ENCODE data around the gene KIAA0825.

The KIAA0825 gene

DNA sequence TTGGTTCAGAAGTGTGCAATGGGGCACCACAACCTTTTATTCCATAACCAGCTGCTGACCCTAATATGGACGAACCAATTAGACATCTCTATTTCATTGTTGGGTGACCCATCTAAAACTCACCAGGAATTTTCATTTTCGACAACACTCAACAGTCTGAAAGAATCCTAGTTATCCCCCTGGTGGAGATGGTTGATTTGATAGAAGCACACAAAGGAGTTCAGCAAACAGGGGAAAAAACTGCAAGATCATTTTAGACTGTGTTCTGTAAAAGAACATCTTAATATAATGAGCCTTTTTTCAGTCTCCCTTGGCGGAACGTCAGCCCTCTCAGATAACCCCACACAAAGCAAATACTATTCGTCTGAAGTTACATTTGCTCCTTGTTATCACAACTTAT is 367.4 kb downstream of the KIAA0825 start:
- DNase-seq (ENCODE audit: low read depth in 1 of 2, low spot score in 1 of 2): no peak

DNA sequence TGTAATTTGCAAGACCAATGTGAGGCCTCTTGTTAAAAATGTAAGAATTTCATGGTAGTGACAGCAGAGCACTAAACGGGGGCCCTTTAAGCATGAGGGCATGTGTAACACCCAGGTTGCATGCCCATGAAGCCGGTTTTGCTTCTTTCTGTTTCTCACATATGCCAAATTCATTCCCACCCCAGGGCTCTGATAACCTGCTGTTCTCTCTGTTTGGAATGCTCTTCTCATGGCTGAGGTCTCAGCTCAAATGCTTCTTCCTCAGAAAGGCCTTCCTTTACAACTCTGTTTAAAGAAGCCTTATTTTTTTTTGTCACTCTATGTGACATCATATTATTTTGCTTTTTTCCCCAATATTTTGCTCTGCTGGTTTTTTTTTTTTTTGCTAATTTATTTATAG is 369.0 kb downstream of the KIAA0825 start:
- no peak for DNase-seq (ENCODE audit: low read depth in 1 of 2, low spot score in 1 of 2)

DNA sequence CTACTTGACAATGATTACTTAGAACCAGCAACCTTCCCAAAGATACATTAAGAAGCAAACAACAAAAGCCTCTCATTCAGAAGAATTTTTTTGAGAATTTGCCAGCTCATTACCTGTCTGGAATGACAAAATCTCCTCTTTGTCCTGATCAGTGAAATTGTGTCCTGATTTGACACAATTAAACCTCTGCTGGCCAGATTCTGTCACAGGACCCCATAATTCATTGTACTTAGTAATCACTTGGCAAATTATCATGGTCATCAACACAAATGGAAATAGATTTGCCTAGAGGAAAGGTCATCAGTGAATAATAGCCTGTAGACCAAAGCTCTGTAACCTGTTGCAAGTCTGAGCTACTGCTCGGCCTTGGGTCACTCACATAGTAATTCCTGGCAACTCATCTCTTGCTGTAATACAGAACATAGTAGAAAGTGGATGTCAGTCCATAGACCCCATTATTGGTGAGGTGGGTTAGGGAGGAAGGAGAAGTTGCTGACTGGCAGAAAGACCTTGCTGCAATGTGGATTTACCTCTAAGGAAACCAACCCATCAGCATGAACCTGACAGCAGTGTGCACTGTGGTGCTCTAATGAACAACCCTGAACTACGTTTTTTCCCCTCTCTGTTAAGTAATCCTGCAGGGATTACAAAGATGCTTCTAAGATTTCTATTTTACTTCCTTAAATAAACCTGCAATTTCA is 370.1 kb downstream of the KIAA0825 start:
- no peak for DNase-seq (ENCODE audit: low read depth in 1 of 2, low spot score in 1 of 2)

DNA sequence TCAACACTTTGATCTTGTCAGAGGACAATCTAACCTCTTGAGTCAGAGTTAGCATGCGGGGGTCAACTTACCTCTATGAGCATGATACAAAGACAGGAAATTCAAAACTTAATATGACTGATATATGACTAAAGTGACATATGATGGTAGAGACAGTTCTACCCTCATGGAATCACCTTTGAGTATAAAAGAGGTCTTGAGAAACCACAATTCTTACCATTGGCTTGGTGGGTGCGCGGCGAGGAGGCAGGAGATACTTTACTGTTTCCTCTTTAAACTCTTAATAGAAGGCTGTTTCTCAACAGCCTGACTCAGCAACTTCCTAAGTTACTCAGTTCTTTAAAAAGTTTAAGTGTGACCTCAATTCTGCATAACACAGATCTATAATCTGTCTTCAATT is 372.8 kb downstream of the KIAA0825 start:
- no peak for DNase-seq (ENCODE audit: low read depth in 1 of 2, low spot score in 1 of 2)

DNA sequence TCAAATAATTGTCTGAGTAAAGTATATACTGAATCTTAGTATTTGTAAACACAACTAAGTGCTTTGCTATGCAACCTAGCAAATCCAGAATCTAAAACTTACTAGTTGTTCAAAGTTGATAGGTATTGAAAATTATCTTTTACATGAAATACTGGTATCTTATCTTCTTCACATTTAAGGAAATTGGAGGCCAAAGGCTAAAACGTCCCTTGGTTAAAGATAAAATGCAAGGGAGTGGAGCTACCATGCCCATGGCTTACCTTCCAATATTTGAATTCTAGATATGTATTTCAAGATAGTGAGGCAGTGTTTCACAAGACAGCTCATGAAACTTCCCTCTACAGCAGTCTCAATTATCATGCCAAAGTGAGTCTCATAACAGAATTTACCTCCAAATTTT is 373.5 kb downstream of the KIAA0825 start:
- no peak for DNase-seq (ENCODE audit: low read depth in 1 of 2, low spot score in 1 of 2)

DNA sequence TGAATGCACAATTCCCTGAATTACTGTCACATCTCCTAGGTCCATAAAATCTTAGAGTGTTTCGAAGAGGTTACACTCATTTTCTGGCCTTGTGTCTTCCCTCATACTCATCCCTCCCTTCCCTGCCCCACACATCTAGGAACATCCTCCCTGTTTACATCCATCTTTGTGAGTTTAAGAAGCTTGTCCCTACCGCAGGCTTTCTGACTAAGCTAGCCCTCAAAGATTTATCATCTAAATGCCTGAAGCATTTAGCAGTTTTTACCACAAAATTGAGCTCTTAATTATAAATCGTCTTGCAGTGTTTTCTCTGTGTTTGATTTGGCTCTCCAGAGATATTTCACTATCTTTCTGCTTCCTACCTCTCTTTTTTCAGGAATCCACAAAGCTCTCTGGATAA is 374.8 kb downstream of the KIAA0825 start:
- no peak for DNase-seq (ENCODE audit: low read depth in 1 of 2, low spot score in 1 of 2)

DNA sequence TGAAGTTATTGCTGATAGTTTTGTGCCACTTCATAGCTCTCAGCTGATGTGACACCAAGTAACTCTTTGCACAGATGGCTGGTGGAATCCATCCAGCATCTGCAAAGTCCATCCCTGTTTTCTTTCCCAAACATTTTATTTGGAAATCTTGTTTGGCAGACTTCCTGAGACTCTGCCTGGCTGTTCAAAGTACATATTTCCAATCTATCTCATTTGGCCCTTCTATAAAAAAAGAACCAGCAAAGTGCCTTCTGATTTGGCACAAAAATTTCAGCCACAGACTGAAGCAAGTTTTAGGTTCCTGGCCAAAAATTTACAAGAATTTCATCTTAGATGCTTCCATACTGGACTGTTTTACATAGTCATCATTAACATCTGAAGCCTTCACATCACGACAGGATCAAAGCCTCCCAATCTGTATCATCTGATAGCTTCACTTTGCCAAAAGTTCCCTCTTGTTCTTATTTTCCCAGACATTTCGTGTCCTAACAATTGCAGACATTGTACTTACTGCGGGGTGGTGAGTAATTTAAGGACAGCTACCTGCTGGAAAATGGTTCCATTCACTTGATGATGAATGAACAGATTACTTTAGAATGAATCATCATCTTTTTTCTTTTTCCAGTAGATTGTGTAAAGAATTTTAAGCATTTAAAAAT is 377.3 kb downstream of the KIAA0825 start:
- no peak for DNase-seq (ENCODE audit: low read depth in 1 of 2, low spot score in 1 of 2)

DNA sequence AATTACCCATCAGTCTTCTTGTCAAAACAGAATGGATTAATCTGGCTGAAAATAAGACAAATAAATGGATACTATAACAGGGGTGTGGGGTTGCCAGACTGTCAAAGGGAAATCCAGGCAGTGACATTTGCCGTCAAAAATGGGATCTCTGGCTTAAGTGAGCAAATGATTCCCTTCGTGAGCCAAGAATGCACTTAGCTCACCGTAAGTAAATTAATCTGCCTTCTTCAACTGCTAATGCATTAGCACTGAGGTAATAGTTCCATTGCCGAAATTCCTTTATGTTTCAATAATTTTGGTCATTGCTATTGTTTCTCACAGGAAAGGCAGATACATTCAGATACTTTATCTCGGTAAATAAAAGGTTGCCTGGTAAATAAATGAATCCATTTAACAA is 377.8 kb downstream of the KIAA0825 start:
- no peak for DNase-seq (ENCODE audit: low read depth in 1 of 2, low spot score in 1 of 2)

DNA sequence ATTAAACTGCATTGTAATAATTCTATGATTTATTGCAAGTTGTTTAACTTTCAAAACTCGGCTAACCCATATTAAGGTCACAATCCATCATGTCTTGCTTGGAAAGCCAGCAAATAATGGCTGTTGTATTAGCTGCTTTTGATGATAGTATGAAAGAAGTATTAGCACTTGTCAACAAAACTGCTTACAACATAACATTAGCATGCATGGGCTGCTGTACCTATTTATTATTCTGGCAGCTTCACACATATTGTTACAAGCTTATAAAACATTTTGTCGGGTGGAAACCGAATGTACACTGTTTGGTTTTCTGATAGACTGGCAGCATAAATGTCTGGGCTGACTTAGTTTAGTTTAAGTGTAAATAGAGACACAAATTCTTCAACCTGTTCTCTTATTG is 378.3 kb downstream of the KIAA0825 start:
- no peak for DNase-seq (ENCODE audit: low read depth in 1 of 2, low spot score in 1 of 2)

DNA sequence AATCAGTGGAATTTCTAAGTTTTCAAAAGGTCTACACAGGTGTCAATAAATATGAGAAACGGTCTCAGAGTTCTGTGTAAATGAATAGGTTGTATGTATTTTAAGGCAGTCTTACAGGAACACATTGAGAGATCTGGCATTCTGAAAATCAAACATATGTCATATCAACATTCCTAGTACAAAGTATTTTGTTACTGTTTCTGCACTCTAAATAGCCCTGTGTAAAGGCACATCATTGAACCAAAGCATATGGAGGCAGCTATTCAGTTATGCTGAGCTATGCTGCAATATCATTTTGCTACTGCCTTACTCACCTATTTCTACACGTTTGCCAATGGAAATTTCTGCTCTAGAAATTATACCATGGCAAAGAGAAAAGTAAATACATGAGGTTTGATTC is 379.1 kb downstream of the KIAA0825 start:
- no peak for DNase-seq (ENCODE audit: low read depth in 1 of 2, low spot score in 1 of 2)

DNA sequence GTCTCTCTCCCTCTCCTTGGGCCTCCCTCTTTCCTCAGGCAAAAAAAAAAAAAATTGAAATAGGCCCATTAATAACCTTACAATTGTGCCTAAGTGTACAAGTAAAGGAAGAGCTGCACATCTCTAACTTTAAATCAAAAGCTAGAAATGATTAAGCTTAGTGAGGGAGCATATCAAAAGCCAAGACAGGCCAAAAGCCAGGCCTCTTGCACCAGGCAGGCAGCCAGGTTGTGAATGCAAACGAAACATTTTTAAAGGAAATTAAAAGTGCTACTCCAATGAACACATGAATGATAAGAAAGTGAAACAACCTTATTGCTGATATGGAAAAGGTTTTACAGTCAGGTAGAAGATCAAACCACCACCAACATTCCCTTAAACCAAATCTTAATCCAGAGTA is 383.4 kb downstream of the KIAA0825 start:
- DNase-seq (ENCODE audit: low read depth in 1 of 2, low spot score in 1 of 2): no peak

DNA sequence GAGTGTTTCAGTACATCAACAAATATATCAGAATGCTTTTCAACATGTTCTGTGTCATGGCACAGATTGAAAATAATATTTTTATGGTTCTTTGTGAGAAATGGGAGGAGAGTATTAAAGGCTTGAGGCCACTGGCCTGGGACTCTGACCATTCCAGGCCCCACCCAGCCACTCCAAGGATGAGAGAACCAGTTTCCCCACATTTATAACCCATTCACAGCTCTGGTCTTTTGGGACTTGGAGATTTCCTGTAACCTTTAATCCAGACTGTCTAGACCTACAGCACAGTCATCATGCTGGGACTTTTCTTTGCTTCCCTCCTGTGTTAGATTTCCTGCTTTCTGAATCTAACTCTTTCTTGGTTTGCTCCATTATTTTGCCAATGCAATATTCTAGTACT is 389.6 kb downstream of the KIAA0825 start:
- no peak for DNase-seq (ENCODE audit: low read depth in 1 of 2, low spot score in 1 of 2)

DNA sequence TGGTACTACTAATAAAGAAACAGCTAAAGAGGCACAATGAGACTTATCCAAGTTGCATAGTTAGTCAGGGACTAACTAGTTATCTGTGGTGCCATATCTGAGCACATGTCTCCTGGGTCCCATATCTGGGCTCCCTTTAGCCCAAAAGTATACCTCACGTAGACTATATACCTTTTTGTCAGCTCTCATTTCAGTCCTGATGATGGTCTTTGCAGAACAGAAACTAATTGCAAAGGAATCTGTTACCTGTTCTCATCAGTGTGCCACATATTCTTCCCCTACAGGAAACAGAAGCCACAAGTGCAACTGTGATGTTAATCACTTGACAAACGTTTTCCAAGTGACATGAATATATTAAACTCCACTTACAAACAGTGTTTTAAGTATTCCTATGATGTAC is 395.2 kb downstream of the KIAA0825 start:
- DNase-seq (ENCODE audit: low read depth in 1 of 2, low spot score in 1 of 2): no peak

DNA sequence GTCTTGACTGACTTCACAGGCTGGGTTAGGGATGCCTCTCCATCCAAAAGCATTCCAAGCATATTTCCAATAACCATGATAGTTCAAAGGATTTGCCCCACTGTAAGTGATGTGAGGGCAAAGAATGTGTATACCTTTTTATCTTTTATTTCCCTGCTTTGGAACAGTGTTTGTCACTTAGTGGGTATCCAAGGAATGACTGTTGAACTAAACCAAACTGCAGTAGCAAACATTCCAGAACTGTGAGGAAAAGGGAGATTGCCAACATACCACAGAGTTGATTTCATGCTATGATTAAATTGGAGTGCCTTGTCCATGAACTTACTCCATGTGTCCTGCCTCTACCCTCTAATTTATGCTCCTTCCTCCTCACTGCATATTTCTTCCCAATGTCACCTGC is 400.0 kb downstream of the KIAA0825 start:
- DNase-seq (ENCODE audit: low read depth in 1 of 2, low spot score in 1 of 2): no peak

DNA sequence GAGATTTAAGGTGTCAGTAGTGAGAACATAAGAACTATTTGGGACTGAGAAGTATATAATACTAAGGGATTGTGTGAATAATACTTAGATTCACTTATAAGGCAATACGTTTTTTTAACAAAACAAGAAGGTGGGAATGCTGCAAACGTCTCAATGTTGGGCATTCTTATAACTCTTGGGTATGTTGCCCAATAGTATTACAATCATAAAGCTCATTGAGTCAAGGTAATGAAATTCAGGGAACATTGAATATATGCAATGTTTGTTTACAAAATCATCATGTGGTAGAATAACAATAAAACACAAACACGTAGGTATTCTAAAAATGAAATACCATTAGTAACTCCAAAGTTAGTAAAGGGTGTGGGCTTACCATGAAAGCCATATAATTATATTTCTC is 400.7 kb downstream of the KIAA0825 start:
- DNase-seq (ENCODE audit: low read depth in 1 of 2, low spot score in 1 of 2): no peak

DNA sequence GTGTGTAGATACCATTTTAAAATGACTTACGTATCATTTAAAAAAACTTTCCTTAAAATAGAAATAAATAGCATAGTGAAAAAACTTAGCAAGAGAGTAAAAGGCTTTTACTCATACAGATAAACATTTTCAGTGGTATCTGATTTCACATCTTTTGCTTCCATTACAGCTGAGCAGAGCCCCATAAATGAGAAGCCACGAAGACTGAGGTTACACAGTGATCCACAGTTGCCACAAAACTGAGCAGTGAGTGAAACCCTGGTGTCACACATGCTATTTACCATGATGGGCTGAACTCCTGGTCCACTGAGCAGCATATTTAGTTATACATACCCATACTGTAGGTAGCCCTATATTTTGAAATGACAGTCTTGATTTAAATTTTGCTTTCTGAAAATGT is 401.2 kb downstream of the KIAA0825 start:
- no peak for DNase-seq (ENCODE audit: low read depth in 1 of 2, low spot score in 1 of 2)

DNA sequence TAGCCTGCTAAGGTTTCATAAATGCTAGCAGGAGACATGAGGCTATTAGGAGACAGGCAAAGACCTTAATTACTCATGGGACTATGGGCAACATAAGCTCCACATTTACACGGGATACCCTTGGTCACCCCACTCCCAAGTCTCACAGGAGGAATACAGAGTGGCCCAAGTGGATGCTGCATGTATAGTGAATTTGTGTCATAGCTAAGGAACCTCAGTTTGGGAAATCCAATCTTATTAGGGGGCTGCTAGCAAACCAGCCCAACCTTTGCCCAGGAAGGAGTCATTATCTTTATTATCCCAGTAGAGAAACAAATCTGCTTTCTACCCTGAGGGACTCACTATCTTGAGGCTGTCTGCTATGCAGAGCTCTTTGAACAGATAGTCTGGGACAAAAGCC is 405.9 kb downstream of the KIAA0825 start:
- DNase-seq (ENCODE audit: low read depth in 1 of 2, low spot score in 1 of 2): no peak

DNA sequence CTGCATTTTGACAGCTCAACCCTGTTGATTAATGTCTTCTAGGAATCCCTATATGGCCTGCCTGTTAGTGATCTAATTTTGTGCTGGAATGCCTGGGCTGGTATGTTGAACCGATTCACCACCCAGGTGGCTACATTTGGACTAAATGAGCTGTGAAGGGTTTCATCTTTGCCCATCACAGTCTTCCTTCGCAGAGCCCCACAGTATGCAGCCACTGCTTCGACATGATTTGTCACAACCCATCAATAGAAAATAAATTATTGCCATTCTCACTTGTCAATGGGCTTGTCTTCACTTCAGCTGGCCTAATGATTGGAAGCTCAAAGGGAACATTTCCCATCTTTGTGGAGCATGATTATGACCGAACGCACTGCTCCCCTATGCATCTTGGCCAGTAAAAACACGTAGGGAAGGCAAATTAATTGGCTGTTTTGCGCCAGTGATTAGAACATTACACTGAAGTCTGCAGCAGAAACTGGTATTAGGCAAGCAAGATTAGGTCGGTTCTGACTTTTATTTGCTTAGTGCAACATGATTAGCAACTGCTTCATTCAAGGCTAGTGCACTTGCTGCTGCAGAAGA is 408.5 kb downstream of the KIAA0825 start:
- no peak for DNase-seq (ENCODE audit: low read depth in 1 of 2, low spot score in 1 of 2)

DNA sequence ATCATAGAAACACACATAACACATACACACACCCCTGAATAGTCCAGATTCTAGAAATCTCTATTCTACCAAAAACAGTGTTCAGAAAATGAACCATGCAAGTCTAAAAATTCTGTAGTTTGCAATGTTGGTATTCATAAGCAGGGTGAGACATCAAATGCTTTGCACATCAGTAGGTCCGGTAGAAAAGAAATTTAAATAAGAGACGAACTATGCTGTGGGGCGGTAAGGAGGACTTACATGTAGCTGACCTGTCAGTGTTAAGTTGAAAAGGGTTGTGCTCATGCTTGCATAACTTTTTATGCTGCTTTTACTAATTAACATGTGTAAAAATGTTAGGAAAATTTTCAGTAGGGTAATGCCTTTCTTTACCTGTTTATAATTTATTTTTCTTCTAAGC is 409.1 kb downstream of the KIAA0825 start:
- no peak for DNase-seq (ENCODE audit: low read depth in 1 of 2, low spot score in 1 of 2)

DNA sequence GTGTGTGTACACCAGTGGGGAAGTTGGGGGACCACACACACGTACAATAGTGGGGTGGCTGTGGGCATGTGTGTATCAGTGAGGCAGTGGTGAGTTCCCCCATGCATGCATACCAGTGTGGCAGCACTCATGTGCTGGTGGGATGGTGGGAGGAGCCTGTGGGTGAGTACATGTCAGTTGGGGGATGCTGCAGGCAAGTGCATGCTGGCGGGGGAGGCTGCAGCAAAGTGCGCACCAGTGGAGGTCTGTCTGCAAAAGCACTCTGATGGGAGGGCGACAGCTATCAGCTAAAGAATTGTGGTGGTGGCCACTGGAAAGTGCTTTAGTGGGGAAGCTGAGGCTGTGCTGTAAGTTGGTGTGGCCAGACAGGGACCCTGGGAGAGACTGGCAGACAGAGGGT is 418.8 kb downstream of the KIAA0825 start:
- DNase-seq (ENCODE audit: low read depth in 1 of 2, low spot score in 1 of 2): no peak

DNA sequence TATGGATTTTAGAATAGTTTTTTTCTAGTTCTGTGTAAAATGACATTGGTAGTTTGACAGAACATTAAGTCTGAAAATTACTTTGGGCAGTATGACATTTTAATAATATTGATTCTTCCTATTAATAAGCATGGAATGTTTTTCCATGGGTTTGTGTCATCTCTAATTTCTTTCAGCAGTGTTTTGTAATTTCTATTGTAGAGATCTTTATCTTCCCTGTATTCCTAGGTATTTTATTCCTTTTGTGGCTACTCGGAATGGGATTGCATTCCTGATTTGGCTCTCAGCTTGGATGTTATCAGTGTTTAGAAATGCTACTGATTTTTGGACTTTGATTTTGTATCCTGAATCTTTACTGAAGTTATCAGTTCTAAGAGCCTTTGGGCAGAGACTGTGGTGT is 420.4 kb downstream of the KIAA0825 start:
- no peak for DNase-seq (ENCODE audit: low read depth in 1 of 2, low spot score in 1 of 2)

DNA sequence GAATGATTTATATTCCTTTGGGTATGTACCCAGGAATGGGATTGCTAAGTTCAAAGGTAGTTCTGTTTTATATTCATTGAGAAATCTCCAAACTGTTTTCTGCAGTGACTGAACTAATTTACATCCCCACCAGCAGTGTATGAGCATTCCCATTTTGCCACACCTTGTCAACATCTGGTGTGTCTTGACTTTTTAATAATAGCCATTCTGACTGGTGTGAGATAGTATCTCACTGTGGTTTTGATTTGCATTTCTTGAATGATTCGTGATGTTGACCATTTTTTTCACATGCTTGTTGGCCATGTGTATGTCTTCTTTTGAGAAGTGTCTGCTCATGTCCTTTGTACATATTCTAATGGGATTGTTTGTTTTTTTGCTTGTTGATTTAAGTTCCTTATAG is 421.5 kb downstream of the KIAA0825 start:
- DNase-seq (ENCODE audit: low read depth in 1 of 2, low spot score in 1 of 2): no peak
